HepG2 (cell line): ENCODE data around the gene CAMKMT. TPM values are rescaled to one million over a fixed set of nuclear protein-coding genes. Genes with fewer than 3 reads are reported as not detected.

ENCODE experiments used
- ATAC-seq: fragments of 200-7000 bp; cut with Tn5 transposase; 3 replicates; pipeline ENCODE4 v1.9.1; 2020; ENCODE audit warnings: mild to moderate bottlenecking, moderate library complexity
- BruUV-seq: library from RNA; stranded (reverse); fragments of 400-500 nt; replicated peaks from 2 replicates; lab custom pipeline; 2021; lab: Mats Ljungman, UMichigan
- CTCF ChIA-PET: fragments of 300-600 bp; formaldehyde crosslinking; extraction: SDS; loops from one replicate; lab custom pipeline; 2021; ENCODE audit warnings: low total read pairs, inconsistent platforms, low intra/inter-chr PET ratio; lab: Yijun Ruan, JAX
- POLR2A ChIA-PET: fragments of 350-600 bp; sonication (Branson Sonifier 250); formaldehyde crosslinking; loops from one replicate; lab custom pipeline; 2020; ENCODE audit warnings: antibody characterized with exemption, inconsistent platforms; lab: Yijun Ruan, JAX
- DNase-seq: peaks from one replicate; pipeline ENCODE4 v3.0.0-alpha.2; 2015; ENCODE audit warnings: low spot score
- FAIRE-seq: peaks from 3 replicates; lab custom pipeline; 2011; peaks lifted over from hg19 to GRCh38; lab: Jason Lieb, UNC
- H2AFZ ChIP-seq: one replicate; pipeline ENCODE4 v1.6.1; 2011; ENCODE audit warnings: low read length, inconsistent platforms
- H3K27ac ChIP-seq: fragments of 300-600 bp; 3 replicates; pipeline ENCODE4 v1.8.0; 2011; ENCODE audit warnings: mixed run types, mild to moderate bottlenecking, mixed read lengths, low read length, inconsistent platforms; ENCODE audit not compliant: insufficient read depth; ENCODE audit errors: extremely low read length
- H3K27me3 ChIP-seq, 2 experiments: fragments of 200-600 bp in 1 of 2; 2 replicates in 1 of 2; 3 replicates in 1 of 2; pipeline versions ENCODE4 v1.6.0 to v1.8.0; 2011; ENCODE audit warnings: low read length in 2 of 2, mild to moderate bottlenecking in 2 of 2, moderate library complexity in 2 of 2, inconsistent platforms in 1 of 2; ENCODE audit not compliant: insufficient read depth in 2 of 2, control insufficient read depth in 1 of 2
- H3K36me3 ChIP-seq, 2 experiments: fragments of 200-600 bp in 1 of 2; replicated peaks in 1 of 2; 2 replicates in 1 of 2; 3 replicates in 1 of 2; pipeline versions ENCODE4 v1.5.1 to v1.8.0; 2011; ENCODE audit warnings: low read length in 2 of 2, inconsistent platforms in 1 of 2; ENCODE audit not compliant: insufficient read depth in 2 of 2, control insufficient read depth in 1 of 2
- H3K4me1 ChIP-seq: 2 replicates; pipeline ENCODE4 v1.5.1; 2012; ENCODE audit warnings: low read length, inconsistent platforms; ENCODE audit not compliant: insufficient read depth
- H3K4me2 ChIP-seq: 2 replicates; pipeline ENCODE4 v1.6.0; 2011; ENCODE audit warnings: low read depth, low read length, inconsistent platforms
- H3K4me3 ChIP-seq, 3 experiments: fragments of 200-600 bp in 1 of 3; sonication (generic), shearing (Covaris generic) in 1 of 3; replicated peaks in 1 of 3; 2 replicates each; pipeline ENCODE4 v1.5.1; 2011 to 2016; ENCODE audit warnings: low read length in 3 of 3, inconsistent platforms in 2 of 3, low read depth in 2 of 3, mild to moderate bottlenecking in 2 of 3, control low read depth in 1 of 3, mixed read lengths in 1 of 3; ENCODE audit not compliant: insufficient read depth in 1 of 3
- H3K79me2 ChIP-seq: one replicate; pipeline ENCODE4 v1.6.1; 2011; ENCODE audit warnings: low read length, inconsistent platforms; ENCODE audit not compliant: insufficient read depth
- H3K9ac ChIP-seq: 2 replicates; pipeline ENCODE4 v1.6.0; 2011; ENCODE audit warnings: mild to moderate bottlenecking, low read depth, low read length, inconsistent platforms; ENCODE audit not compliant: insufficient read depth
- H3K9me3 ChIP-seq: 2 replicates; pipeline ENCODE4 v1.5.1; 2012; ENCODE audit warnings: mild to moderate bottlenecking, low read length
- H4K20me1 ChIP-seq: 2 replicates; pipeline ENCODE4 v1.6.0; 2011; ENCODE audit warnings: inconsistent platforms, mild to moderate bottlenecking, low read length, moderate library complexity; ENCODE audit not compliant: insufficient read depth
- AGO2 ChIP-seq: fragments of 200-400 bp; formaldehyde crosslinking; optimal IDR thresholded peaks from 2 replicates; pipeline ENCODE3; 2017; ENCODE audit warnings: mild to moderate bottlenecking, low read depth, low read length, moderate library complexity
- ARID3A ChIP-seq: IDR thresholded peaks from 2 replicates; pipeline ENCODE4 v1.6.1; 2012; ENCODE audit warnings: low read depth, low read length, improper control_type of control experiment
- FOXA1 ChIP-seq, 2 experiments: fragments of 450-650 bp in 1 of 2; sonication (generic) in 1 of 2; formaldehyde crosslinking in 1 of 2; IDR thresholded peaks; 2 replicates each; pipeline versions ENCODE4 v1.4.0 to v1.6.1; 2016 to 2020; ENCODE audit warnings: missing genetic modification reagents in 1 of 2
- GATA4 ChIP-seq: sonication (generic); IDR thresholded peaks from 2 replicates; pipeline ENCODE4 v1.6.1; 2016; ENCODE audit warnings: antibody characterized with exemption, low read depth, borderline replicate concordance
- POLR2A ChIP-seq, 2 experiments: IDR thresholded peaks; 2 replicates each; pipeline ENCODE4 v1.6.1; 2011; ENCODE audit warnings: low read depth in 2 of 2, low read length in 2 of 2, mild to moderate bottlenecking in 1 of 2, moderate library complexity in 1 of 2; ENCODE audit not compliant: insufficient read depth in 1 of 2
- TBX3 ChIP-seq: fragments of 450-650 bp; IDR thresholded peaks from 2 replicates; pipeline ENCODE4 v1.6.1; 2017; ENCODE audit warnings: antibody characterized with exemption, mild to moderate bottlenecking, inconsistent platforms, borderline replicate concordance
- ZNF574 ChIP-seq: sonication (generic); formaldehyde crosslinking; IDR thresholded peaks from 2 replicates; pipeline ENCODE4 v1.4.0; 2020; ENCODE audit warnings: missing genetic modification reagents
- ZSCAN12 ChIP-seq: sonication (generic); formaldehyde crosslinking; IDR thresholded peaks from 2 replicates; pipeline ENCODE4 v1.9.0; 2021; ENCODE audit warnings: mild to moderate bottlenecking, missing genetic modification reagents
- WGBS: methylation state at CpG from one replicate; pipeline ENCODE4 v1.1.6; 2017; ENCODE audit warnings: low lambda C conversion rate; 5-methylcytosine and 5-hydroxymethylcytosine counted together
- in situ Hi-C: cut with HindIII; loops from 2 replicates; pipeline ENCODE4 v1.10.0; 2017; ENCODE audit warnings: low pct_unique_long_range_greater_than_20kb; ENCODE audit not compliant: extremely low pct_ligation_motif_present
- intact Hi-C: fragments of 100-400 bp; cut with micrococcal nuclease; formaldehyde crosslinking; loops from one replicate; pipeline ENCODE4 v1.10.0; 2022; ENCODE audit not compliant: unreplicated experiment
- polyA plus RNA-seq, 8 experiments: library from polyadenylated mRNA; depleted of rRNA in 3 of 8; stranded (reverse) in 7 of 8; unstranded in 1 of 8; fragments of >200 nt; fragmentation: Illumina TruSeq in 4 of 8; extraction: Trizol in 4 of 8; gene quantifications; 2 replicates each; pipeline versions ENCODE4 v1.2.1 to v1.2.3, GENCODE V29; 2011 to 2016; ENCODE audit warnings: low read depth in 4 of 8, missing spikeins in 1 of 8, mixed read lengths in 1 of 8; ENCODE audit not compliant: insufficient read depth in 1 of 8
- total RNA-seq, 5 experiments: library from RNA; depleted of rRNA; stranded (reverse); fragments of >200 nt; fragmentation: Illumina TruSeq; extraction: Trizol; gene quantifications; 2 replicates each; pipeline ENCODE4 v1.2.3, GENCODE V29; 2016; ENCODE audit warnings: low read depth in 1 of 5

CAMKMT gene
- total and polyA plus RNA-seq, 2 of the 13 experiments (the other 11 are each of a cell fraction or from before 2014, with no cell fraction given) = 6.9 to 20.8 TPM

GRCh38 chr2:44429034-44429433 lies 67.3 kb downstream of the CAMKMT start:
- 100% methylated on average over 1 of the region's 1 CpG for WGBS
- no peak overlapping the region for H2AFZ ChIP-seq
- no peaks in the 10 kb centered on the region for H4K20me1 ChIP-seq
- peak; percentile 39 for DNase-seq
- ChIA-PET CTCF (no interaction called here), POLR2A (no interaction called here)
- intact Hi-C loops (no loop called here), in situ Hi-C loops (no loop called here)
- no peaks in the 10 kb centered on the region for H3K36me3 ChIP-seq
- no peak overlapping the region for H3K4me3 ChIP-seq
- no peak for FAIRE-seq
- ATAC-seq = no peak
- no peaks in the 10 kb centered on the region for H3K4me1 ChIP-seq
- BruUV-seq = no TSS peak
- H3K27ac ChIP-seq = no peak overlapping the region
- no peak overlapping the region for H3K9ac ChIP-seq
- H3K27me3 ChIP-seq = no peaks in the 10 kb centered on the region
- no peaks in the 10 kb centered on the region for H3K79me2 ChIP-seq
- H3K4me2 ChIP-seq = no peak overlapping the region
- H3K9me3 ChIP-seq = no peaks in the 10 kb centered on the region
- TF ChIP-seq AGO2 (no peak), ARID3A (peak; percentile 69; the same call in 1 of the 2 replicates), TBX3 (peak; percentile 15; the same call in 1 of the 2 replicates)

DNA sequence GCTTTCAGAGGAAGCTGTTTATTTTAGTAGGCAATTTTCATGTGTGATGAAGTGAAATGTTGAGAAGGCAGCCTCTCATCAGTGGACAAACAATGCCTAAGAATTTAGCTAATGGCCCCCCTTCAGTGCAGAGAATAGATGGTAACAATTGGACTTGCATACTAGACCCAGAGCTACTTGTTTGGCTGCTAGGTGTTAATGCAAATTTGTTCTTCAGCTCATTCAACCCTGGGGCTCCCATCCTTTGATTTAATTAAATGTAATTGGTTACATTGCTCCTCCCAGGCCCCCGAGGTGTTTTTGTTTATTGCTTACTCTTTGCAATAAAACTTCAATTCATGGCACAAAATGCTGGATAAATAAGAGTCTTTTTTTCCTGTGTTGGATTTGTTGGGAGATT lies 68.6 kb downstream of the CAMKMT start:
- no peak overlapping the region for H3K4me3 ChIP-seq
- H3K4me2 ChIP-seq = no peak overlapping the region
- no peaks in the 10 kb centered on the region for H3K27me3 ChIP-seq
- H3K27ac ChIP-seq = no peak overlapping the region
- no peaks in the 10 kb centered on the region for H3K4me1 ChIP-seq
- in situ Hi-C loops (no loop called here), intact Hi-C loops (no loop called here)
- no peak for FAIRE-seq
- no peak for DNase-seq
- BruUV-seq = no TSS peak
- H4K20me1 ChIP-seq = no peaks in the 10 kb centered on the region
- H3K36me3 ChIP-seq = no peaks in the 10 kb centered on the region
- WGBS = 91% methylated on average over 1 of the region's 1 CpG
- H3K79me2 ChIP-seq = no peaks in the 10 kb centered on the region
- no peak for ATAC-seq
- no peak overlapping the region for H2AFZ ChIP-seq
- ChIA-PET POLR2A (interaction anchor here (1.1 kb wide), 1 partner anchor 69 kb away, joined by 3 read pairs; the partner anchor contains the start of genes CAMKMT and PREPL), CTCF (no interaction called here)
- TF ChIP-seq ZSCAN12 = no peak
- no peak for TF ChIP-seq POLR2A (IDR thresholded peaks at IDR 0.05; ENCODE audit: insufficient read depth in 1 of 2, low read depth in 2 of 2, low read length in 2 of 2)
- TF ChIP-seq ZNF574 (CRISPR knock-in tag) = no peak
- TF ChIP-seq FOXA1 (IDR thresholded peaks at IDR 0.05) = no peak
- TF ChIP-seq FOXA1 (CRISPR knock-in tag; IDR thresholded peaks at IDR 0.05) = no peak
- TF ChIP-seq GATA4 = no peak
- H3K9ac ChIP-seq = no peak overlapping the region
- no peaks in the 10 kb centered on the region for H3K9me3 ChIP-seq
